ENCODE results near the gene CNTNAP2.

The CNTNAP2 gene

GRCh38 chr7:147033641-147034040 lies 917.0 kb downstream of the CNTNAP2 start:
- Histone ChIP-seq H3K79me2 (ENCODE audit: insufficient read depth, low read length) (no peaks in the 10 kb centered on the region), H3K4me3 (ENCODE audit: low read depth in 1 of 2, low read length in 2 of 2) (no peak overlapping the region), H3K27ac (ENCODE audit: low read length) (no peak overlapping the region), H4K20me1 (ENCODE audit: insufficient read depth, low read length) (no peaks in the 10 kb centered on the region), H3K4me2 (ENCODE audit: insufficient read depth, low read length) (no peak overlapping the region), H3K9me3 (ENCODE audit: insufficient read depth, low read length, severe bottlenecking) (no peaks in the 10 kb centered on the region), H2AFZ (ENCODE audit: low read depth, low read length) (no peak overlapping the region), H3K4me1 (ENCODE audit: insufficient read depth, low read length) (no peaks in the 10 kb centered on the region), H3K9ac (ENCODE audit: low read depth, low read length) (no peak overlapping the region), H3K36me3 (ENCODE audit: insufficient read depth, low read length) (no peaks in the 10 kb centered on the region), H3K27me3 (ENCODE audit: insufficient read depth, low read length, poor library complexity) (no peaks in the 10 kb centered on the region)
- ATAC-seq (ENCODE audit: insufficient read depth, low read depth), result no peak
- no peak for DNase-seq
- no peak for TF ChIP-seq CTCF (IDR thresholded peaks at IDR 0.05; ENCODE audit: borderline replicate concordance, extremely low read depth, low read length, poor library complexity, severe bottlenecking)
- TF ChIP-seq EZH2 (IDR thresholded peaks at IDR 0.05; ENCODE audit: borderline replicate concordance, low read depth, low read length, severe bottlenecking), result no peak

GRCh38 chr7:147041438-147041837 lies 924.8 kb downstream of the CNTNAP2 start:
- no peaks in the 10 kb centered on the region for H3K9me3 ChIP-seq (ENCODE audit: insufficient read depth, low read length, severe bottlenecking)
- no peaks in the 10 kb centered on the region for H3K79me2 ChIP-seq (ENCODE audit: insufficient read depth, low read length)
- no peak overlapping the region for H2AFZ ChIP-seq (ENCODE audit: low read depth, low read length)
- no peak overlapping the region for H3K4me3 ChIP-seq (ENCODE audit: low read depth in 1 of 2, low read length in 2 of 2)
- H3K9ac ChIP-seq (ENCODE audit: low read depth, low read length), result no peak overlapping the region
- no peaks in the 10 kb centered on the region for H3K36me3 ChIP-seq (ENCODE audit: insufficient read depth, low read length)
- no peaks in the 10 kb centered on the region for H3K4me1 ChIP-seq (ENCODE audit: insufficient read depth, low read length)
- DNase-seq, result no peak
- H3K27me3 ChIP-seq (ENCODE audit: insufficient read depth, low read length, poor library complexity), result no peaks in the 10 kb centered on the region
- ATAC-seq (ENCODE audit: insufficient read depth, low read depth), result no peak
- H4K20me1 ChIP-seq (ENCODE audit: insufficient read depth, low read length), result no peaks in the 10 kb centered on the region
- no peak overlapping the region for H3K4me2 ChIP-seq (ENCODE audit: insufficient read depth, low read length)
- no peak for TF ChIP-seq CTCF (IDR thresholded peaks at IDR 0.05; ENCODE audit: borderline replicate concordance, extremely low read depth, low read length, poor library complexity, severe bottlenecking)
- no peak for TF ChIP-seq EZH2 (IDR thresholded peaks at IDR 0.05; ENCODE audit: borderline replicate concordance, low read depth, low read length, severe bottlenecking)
- no peak overlapping the region for H3K27ac ChIP-seq (ENCODE audit: low read length)

- ATAC-seq (ENCODE audit: insufficient read depth, low read depth) (no peak), DNase-seq (no peak)
- H2AFZ ChIP-seq (ENCODE audit: low read depth, low read length), result no peak overlapping the region
- H3K9me3 ChIP-seq (ENCODE audit: insufficient read depth, low read length, severe bottlenecking), result no peaks in the 10 kb centered on the region
- H4K20me1 ChIP-seq (ENCODE audit: insufficient read depth, low read length), result no peaks in the 10 kb centered on the region
- no peaks in the 10 kb centered on the region for H3K79me2 ChIP-seq (ENCODE audit: insufficient read depth, low read length)
- H3K36me3 ChIP-seq (ENCODE audit: insufficient read depth, low read length), result no peaks in the 10 kb centered on the region
- no peak for TF ChIP-seq CTCF (IDR thresholded peaks at IDR 0.05; ENCODE audit: borderline replicate concordance, extremely low read depth, low read length, poor library complexity, severe bottlenecking)
- TF ChIP-seq EZH2 (IDR thresholded peaks at IDR 0.05; ENCODE audit: borderline replicate concordance, low read depth, low read length, severe bottlenecking), result no peak
- H3K9ac ChIP-seq (ENCODE audit: low read depth, low read length), result no peak overlapping the region
- H3K4me3 ChIP-seq (ENCODE audit: low read depth in 1 of 2, low read length in 2 of 2), result no peak overlapping the region
- H3K27ac ChIP-seq (ENCODE audit: low read length), result no peak overlapping the region
- H3K4me2 ChIP-seq (ENCODE audit: insufficient read depth, low read length), result no peak overlapping the region
- H3K4me1 ChIP-seq (ENCODE audit: insufficient read depth, low read length), result no peaks in the 10 kb centered on the region
- no peaks in the 10 kb centered on the region for H3K27me3 ChIP-seq (ENCODE audit: insufficient read depth, low read length, poor library complexity)
These were observed 928.3 kb downstream of the CNTNAP2 start for GRCh38 chr7:147044941-147045340.

- Histone ChIP-seq H4K20me1 (ENCODE audit: insufficient read depth, low read length) (no peaks in the 10 kb centered on the region), H3K79me2 (ENCODE audit: insufficient read depth, low read length) (no peaks in the 10 kb centered on the region), H3K27me3 (ENCODE audit: insufficient read depth, low read length, poor library complexity) (no peaks in the 10 kb centered on the region), H3K9ac (ENCODE audit: low read depth, low read length) (no peak overlapping the region), H3K4me1 (ENCODE audit: insufficient read depth, low read length) (no peaks in the 10 kb centered on the region), H3K4me3 (ENCODE audit: low read depth in 1 of 2, low read length in 2 of 2) (no peak overlapping the region), H3K4me2 (ENCODE audit: insufficient read depth, low read length) (no peak overlapping the region), H3K9me3 (ENCODE audit: insufficient read depth, low read length, severe bottlenecking) (no peaks in the 10 kb centered on the region), H3K27ac (ENCODE audit: low read length) (no peak overlapping the region), H3K36me3 (ENCODE audit: insufficient read depth, low read length) (no peaks in the 10 kb centered on the region), H2AFZ (ENCODE audit: low read depth, low read length) (no peak overlapping the region)
- ATAC-seq (ENCODE audit: insufficient read depth, low read depth), result no peak
- TF ChIP-seq EZH2 (IDR thresholded peaks at IDR 0.05; ENCODE audit: borderline replicate concordance, low read depth, low read length, severe bottlenecking) (no peak), CTCF (IDR thresholded peaks at IDR 0.05; ENCODE audit: borderline replicate concordance, extremely low read depth, low read length, poor library complexity, severe bottlenecking) (no peak)
- no peak for DNase-seq
These were observed 931.1 kb downstream of the CNTNAP2 start for GRCh38 chr7:147047696-147048095.
